ENCODE results near the gene STYK1.
A peak's percentile ranks its signal among the peaks of the same experiment; 100 is the strongest.
"Not testable (repeated sequence)": the region's sequence is repeated elsewhere in the genome, so short reads cannot be mapped to it uniquely, and the experiment has no call there.

The STYK1 gene

GRCh38 chr12:10669533-10669932 lies 4.3 kb downstream of the STYK1 start:
- no peaks in the 10 kb centered on the region for H3K36me3 ChIP-seq
- H3K9me3 ChIP-seq (replicated peaks in 1 of 11) = 0 out of 22 replicates have a peak, but pooled peaks cover 0 to 4% (median 0%) of the 10 kb centered on the region in 11 experiments
- peaks cover 0 to 8% (median 0%) of the 10 kb centered on the region in 11 experiments; a peak in 4 of 22 replicates for H3K27me3 ChIP-seq
- no peak for TF ChIP-seq Cebpa-rat (IDR thresholded peaks at IDR 0.05)
- H3K4me1 ChIP-seq = peaks cover 4 to 22% (median 16%) of the 10 kb centered on the region in 10 experiments
- no peak overlapping the region for H3K27ac ChIP-seq
- no peak overlapping the region for H3K9ac ChIP-seq
- H3K4me3 ChIP-seq = no peak overlapping the region
- no peak overlapping the region for H3K4me2 ChIP-seq
- no peaks in the 10 kb centered on the region for H4K20me1 ChIP-seq

GRCh38 chr12:10668526-10668925 lies 5.3 kb downstream of the STYK1 start:
- no peak for TF ChIP-seq Cebpa-rat (IDR thresholded peaks at IDR 0.05)
- peaks cover 0 to 8% (median 0%) of the 10 kb centered on the region in 11 experiments; a peak in 4 of 22 replicates for H3K27me3 ChIP-seq
- no peak overlapping the region for H3K27ac ChIP-seq
- peaks cover 0 to 12% (median 6%) of the 10 kb centered on the region in 10 experiments; a peak in 15 of 20 replicates for H3K4me1 ChIP-seq
- H3K9ac ChIP-seq = no peak overlapping the region
- peak overlapping the region in 5 of 11 experiments; percentile 7 to 55 (median 33); a peak in 8 of 22 replicates for H3K4me2 ChIP-seq
- 0 out of 22 replicates have a peak, but pooled peaks cover 0 to 4% (median 0%) of the 10 kb centered on the region in 11 experiments for H3K9me3 ChIP-seq (replicated peaks in 1 of 11)
- H3K4me3 ChIP-seq = peak overlapping the region in 2 of 10 experiments; percentile 8 to 13; a peak in 2 of 20 replicates
- no peaks in the 10 kb centered on the region for H4K20me1 ChIP-seq
- H3K36me3 ChIP-seq = no peaks in the 10 kb centered on the region

- H3K9ac ChIP-seq = no peak overlapping the region
- peaks cover 0 to 6% (median 0%) of the 10 kb centered on the region in 11 experiments; a peak in 3 of 22 replicates for H3K27me3 ChIP-seq
- no peak overlapping the region for H3K4me3 ChIP-seq
- H3K4me2 ChIP-seq = no peak overlapping the region
- 0 out of 22 replicates have a peak, but pooled peaks cover 0 to 4% (median 0%) of the 10 kb centered on the region in 11 experiments for H3K9me3 ChIP-seq (replicated peaks in 1 of 11)
- H3K36me3 ChIP-seq = no peaks in the 10 kb centered on the region
- no peaks in the 10 kb centered on the region for H4K20me1 ChIP-seq
- H3K27ac ChIP-seq = no peak overlapping the region
- no peak for TF ChIP-seq Cebpa-rat (IDR thresholded peaks at IDR 0.05)
- peaks cover 0 to 4% (median 1%) of the 10 kb centered on the region in 10 experiments; a peak in 2 of 20 replicates for H3K4me1 ChIP-seq
Observed at GRCh38 chr12:10667581-10667980, 6.3 kb downstream of the STYK1 start.

- H3K9ac ChIP-seq = no peak overlapping the region
- no peaks in the 10 kb centered on the region for H4K20me1 ChIP-seq
- H3K4me3 ChIP-seq = no peak overlapping the region
- H3K27ac ChIP-seq = no peak overlapping the region
- TF ChIP-seq Cebpa-rat (IDR thresholded peaks at IDR 0.05) = no peak
- H3K9me3 ChIP-seq (replicated peaks in 1 of 11) = no peaks in the 10 kb centered on the region
- H3K4me2 ChIP-seq = no peak overlapping the region
- H3K36me3 ChIP-seq = no peaks in the 10 kb centered on the region
- peaks cover 0 to 8% (median 0%) of the 10 kb centered on the region in 10 experiments; a peak in 3 of 20 replicates for H3K4me1 ChIP-seq
- no peaks in the 10 kb centered on the region for H3K27me3 ChIP-seq
Observed at GRCh38 chr12:10664499-10664898, 9.4 kb downstream of the STYK1 start.

GRCh38 chr12:10663869-10664268 lies 10.0 kb downstream of the STYK1 start:
- H3K27ac ChIP-seq = no peak overlapping the region
- no peaks in the 10 kb centered on the region for H4K20me1 ChIP-seq
- no peak overlapping the region for H3K9ac ChIP-seq
- H3K4me1 ChIP-seq = peaks cover 0 to 8% (median 0%) of the 10 kb centered on the region in 10 experiments; a peak in 3 of 20 replicates
- no peaks in the 10 kb centered on the region for H3K27me3 ChIP-seq
- H3K36me3 ChIP-seq = no peaks in the 10 kb centered on the region
- TF ChIP-seq Cebpa-rat (IDR thresholded peaks at IDR 0.05) = no peak
- H3K9me3 ChIP-seq (replicated peaks in 1 of 11) = no peaks in the 10 kb centered on the region
- H3K4me3 ChIP-seq = no peak overlapping the region
- H3K4me2 ChIP-seq = no peak overlapping the region

- Histone ChIP-seq H3K9ac (no peak overlapping the region), H3K4me1 (peaks cover 0 to 8% (median 0%) of the 10 kb centered on the region in 10 experiments; a peak in 2 of 20 replicates), H3K27me3 (no peaks in the 10 kb centered on the region), H3K36me3 (no peaks in the 10 kb centered on the region), H3K4me3 (no peak overlapping the region), H4K20me1 (no peaks in the 10 kb centered on the region), H3K27ac (no peak overlapping the region), H3K9me3 (replicated peaks in 1 of 11) (peaks cover 12 to 16% (median 15%) of the 10 kb centered on the region in 11 experiments), H3K4me2 (no peak overlapping the region)
- no peak for TF ChIP-seq Cebpa-rat (IDR thresholded peaks at IDR 0.05)
Observed at GRCh38 chr12:10661338-10661737, 12.5 kb downstream of the STYK1 start.

- Histone ChIP-seq H3K4me2 (no peak overlapping the region), H3K27ac (no peak overlapping the region), H3K9me3 (replicated peaks in 1 of 11) (peaks cover 20 to 33% (median 28%) of the 10 kb centered on the region in 11 experiments), H3K9ac (no peak overlapping the region), H3K36me3 (no peaks in the 10 kb centered on the region), H3K27me3 (no peaks in the 10 kb centered on the region), H3K4me1 (no peaks in the 10 kb centered on the region), H3K4me3 (no peak overlapping the region), H4K20me1 (no peaks in the 10 kb centered on the region)
- TF ChIP-seq Cebpa-rat (IDR thresholded peaks at IDR 0.05) = no peak
Observed at GRCh38 chr12:10654003-10654402, 19.8 kb downstream of the STYK1 start.

- Histone ChIP-seq H3K4me1 (no peaks in the 10 kb centered on the region), H4K20me1 (no peaks in the 10 kb centered on the region), H3K27ac (no peak overlapping the region), H3K4me3 (no peak overlapping the region), H3K36me3 (no peaks in the 10 kb centered on the region), H3K9me3 (replicated peaks in 1 of 11) (peaks cover 22 to 37% (median 31%) of the 10 kb centered on the region in 11 experiments), H3K9ac (no peak overlapping the region), H3K4me2 (no peak overlapping the region), H3K27me3 (no peaks in the 10 kb centered on the region)
- peak in 5 of 11 experiments; percentile 20 to 80 (median 54); a peak in 7 of 22 replicates for TF ChIP-seq Cebpa-rat (IDR thresholded peaks at IDR 0.05)
Observed at GRCh38 chr12:10652192-10652591, 21.7 kb downstream of the STYK1 start.

- H3K27me3 ChIP-seq, H3K27ac ChIP-seq, H3K9ac ChIP-seq, H3K4me2 ChIP-seq, H4K20me1 ChIP-seq, H3K36me3 ChIP-seq, H3K4me1 ChIP-seq: not testable (repeated sequence)
- H3K9me3 ChIP-seq (replicated peaks in 1 of 11) = peaks cover 33 to 35% (median 34%) of the 10 kb centered on the region in 11 experiments
- H3K4me3 ChIP-seq = 0 out of 20 replicates have a peak overlapping the region, but pooled peaks of 1 of the 10 experiments have one; percentile 15
Observed at GRCh38 chr12:10646576-10646975, 27.3 kb downstream of the STYK1 start.

GRCh38 chr12:10645910-10646309 lies 27.9 kb downstream of the STYK1 start:
- Histone ChIP-seq H3K36me3 (no peaks in the 10 kb centered on the region; a peak in 1 of 22 replicates), H3K27ac (no peak overlapping the region), H3K4me2 (no peak overlapping the region), H3K9me3 (replicated peaks in 1 of 11) (peaks cover 33 to 35% (median 34%) of the 10 kb centered on the region in 11 experiments), H4K20me1 (no peaks in the 10 kb centered on the region), H3K27me3 (no peaks in the 10 kb centered on the region), H3K9ac (no peak overlapping the region), H3K4me3 (no peak overlapping the region), H3K4me1 (no peaks in the 10 kb centered on the region)
- no peak for TF ChIP-seq Cebpa-rat (IDR thresholded peaks at IDR 0.05)

Data from BLaER1 treated with 17β-estradiol and CSF1 and Interleukin-3, amounts not matched to agents 10 nM and 100 nM (cell line).